ENCODE results near the gene SIX5. TPM values are rescaled to one million over a fixed set of nuclear protein-coding genes. Genes with fewer than 3 reads are reported as not detected.

SIX5 gene
- total RNA-seq, 1 experiment from 2014 or later, result 9.3 TPM

- Histone ChIP-seq H3K4me2 (ENCODE audit: low read length) (no peak overlapping the region), H3K4me1 (ENCODE audit: insufficient read depth, low read length) (peaks cover 9% of the 10 kb centered on the region; the same call in 1 of the 2 replicates), H3K36me3 (ENCODE audit: low read depth, low read length) (no peaks in the 10 kb centered on the region), H2AFZ (ENCODE audit: low read length) (no peak overlapping the region), H3K9ac (ENCODE audit: low read length) (no peak overlapping the region), H3K4me3 (ENCODE audit: low read length) (no peak overlapping the region), H3K79me2 (ENCODE audit: low read length) (no peaks in the 10 kb centered on the region), H3K9me3 (ENCODE audit: low read length) (no peaks in the 10 kb centered on the region), H4K20me1 (ENCODE audit: low read length) (no peaks in the 10 kb centered on the region), H3K9me2 (replicated peaks; ENCODE audit: low read length) (no peaks in the 10 kb centered on the region), H3K27ac (ENCODE audit: low read length) (no peak overlapping the region), H3K27me3 (ENCODE audit: low read length) (no peaks in the 10 kb centered on the region), H3F3A (ENCODE audit: low read length, unreplicated experiment) (no peaks in the 10 kb centered on the region)
- TF ChIP-seq EZH2phosphoT487 (IDR thresholded peaks at IDR 0.05; ENCODE audit: borderline replicate concordance, low read length) (no peak), EZH2 (IDR thresholded peaks at IDR 0.05; ENCODE audit: low read length, unreplicated experiment) (no peak)
- TF ChIP-seq, protein P1, sequence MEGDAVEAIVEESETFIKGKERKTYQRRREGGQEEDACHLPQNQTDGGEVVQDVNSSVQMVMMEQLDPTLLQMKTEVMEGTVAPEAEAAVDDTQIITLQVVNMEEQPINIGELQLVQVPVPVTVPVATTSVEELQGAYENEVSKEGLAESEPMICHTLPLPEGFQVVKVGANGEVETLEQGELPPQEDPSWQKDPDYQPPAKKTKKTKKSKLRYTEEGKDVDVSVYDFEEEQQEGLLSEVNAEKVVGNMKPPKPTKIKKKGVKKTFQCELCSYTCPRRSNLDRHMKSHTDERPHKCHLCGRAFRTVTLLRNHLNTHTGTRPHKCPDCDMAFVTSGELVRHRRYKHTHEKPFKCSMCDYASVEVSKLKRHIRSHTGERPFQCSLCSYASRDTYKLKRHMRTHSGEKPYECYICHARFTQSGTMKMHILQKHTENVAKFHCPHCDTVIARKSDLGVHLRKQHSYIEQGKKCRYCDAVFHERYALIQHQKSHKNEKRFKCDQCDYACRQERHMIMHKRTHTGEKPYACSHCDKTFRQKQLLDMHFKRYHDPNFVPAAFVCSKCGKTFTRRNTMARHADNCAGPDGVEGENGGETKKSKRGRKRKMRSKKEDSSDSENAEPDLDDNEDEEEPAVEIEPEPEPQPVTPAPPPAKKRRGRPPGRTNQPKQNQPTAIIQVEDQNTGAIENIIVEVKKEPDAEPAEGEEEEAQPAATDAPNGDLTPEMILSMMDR (conservative IDR thresholded peaks at IDR 0.05; ENCODE audit: low read depth, low read length), result no peak
- no peak for ATAC-seq
- ChIA-PET POLR2A (ENCODE audit: unreplicated experiment) (no interaction called here), CTCF (no interaction called here)
- no TSS peak for BruUV-seq (replicated peaks)
- intact Hi-C loops (cut with micrococcal nuclease), result no loop called here
- DNase-seq, result no peak
Measured at GRCh38 chr19:45762870-45763631, 6.0 kb downstream of the SIX5 start.

GRCh38 chr19:45761714-45762113 is 7.3 kb downstream of the SIX5 start:
- ChIA-PET POLR2A (ENCODE audit: unreplicated experiment) (no interaction called here), CTCF (no interaction called here)
- ATAC-seq, result no peak
- Histone ChIP-seq H3K4me3 (ENCODE audit: low read length) (no peak overlapping the region), H3K9ac (ENCODE audit: low read length) (no peak overlapping the region), H2AFZ (ENCODE audit: low read length) (no peak overlapping the region), H3K9me3 (ENCODE audit: low read length) (no peaks in the 10 kb centered on the region), H3K27ac (ENCODE audit: low read length) (no peak overlapping the region), H4K20me1 (ENCODE audit: low read length) (no peaks in the 10 kb centered on the region), H3K4me1 (ENCODE audit: insufficient read depth, low read length) (peaks cover 5% of the 10 kb centered on the region; the same call in 1 of the 2 replicates), H3F3A (ENCODE audit: low read length, unreplicated experiment) (no peaks in the 10 kb centered on the region), H3K4me2 (ENCODE audit: low read length) (no peak overlapping the region), H3K9me2 (replicated peaks; ENCODE audit: low read length) (no peaks in the 10 kb centered on the region), H3K79me2 (ENCODE audit: low read length) (no peaks in the 10 kb centered on the region), H3K36me3 (ENCODE audit: low read depth, low read length) (no peaks in the 10 kb centered on the region), H3K27me3 (ENCODE audit: low read length) (no peaks in the 10 kb centered on the region)
- DNase-seq, result no peak
- BruUV-seq (replicated peaks), result no TSS peak
- intact Hi-C loops (cut with micrococcal nuclease), result no loop called here
- no peak for TF ChIP-seq EZH2phosphoT487 (IDR thresholded peaks at IDR 0.05; ENCODE audit: borderline replicate concordance, low read length)
- TF ChIP-seq, protein P1 (conservative IDR thresholded peaks at IDR 0.05; ENCODE audit: low read depth, low read length), result no peak

DNA sequence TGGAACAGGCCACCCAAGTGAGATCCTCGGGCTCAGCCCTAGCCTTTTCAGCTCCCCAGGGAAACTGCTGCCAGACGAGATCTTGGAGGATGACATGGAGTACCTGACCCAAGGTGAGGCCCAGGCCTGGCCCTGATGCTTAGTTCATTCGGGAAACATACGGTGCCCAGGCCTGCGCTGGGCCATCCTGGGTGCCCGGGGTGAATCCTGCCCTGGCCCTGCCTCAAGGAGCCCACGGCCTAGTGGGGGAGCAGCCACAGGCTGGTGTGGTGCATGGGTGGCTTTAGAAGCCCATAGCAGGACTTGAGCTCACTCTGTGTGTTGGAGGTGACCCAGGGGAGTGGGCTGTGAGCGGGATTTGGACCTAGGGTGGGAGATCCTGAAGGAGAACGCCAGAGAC is 10.1 kb downstream of the SIX5 start:
- intact Hi-C loops (cut with micrococcal nuclease), result no loop called here
- H4K20me1 ChIP-seq (ENCODE audit: low read length), result no peaks in the 10 kb centered on the region
- DNase-seq (no peak), ATAC-seq (no peak)
- H3K4me2 ChIP-seq (ENCODE audit: low read length), result no peak overlapping the region
- H3K79me2 ChIP-seq (ENCODE audit: low read length), result no peaks in the 10 kb centered on the region
- H3K9me3 ChIP-seq (ENCODE audit: low read length), result no peaks in the 10 kb centered on the region
- H3K9ac ChIP-seq (ENCODE audit: low read length), result no peak overlapping the region
- BruUV-seq (replicated peaks), result no TSS peak
- no peaks in the 10 kb centered on the region for H3K9me2 ChIP-seq (replicated peaks; ENCODE audit: low read length)
- no peaks in the 10 kb centered on the region for H3K36me3 ChIP-seq (ENCODE audit: low read depth, low read length)
- no peak overlapping the region for H3K27ac ChIP-seq (ENCODE audit: low read length)
- H3F3A ChIP-seq (ENCODE audit: low read length, unreplicated experiment), result no peaks in the 10 kb centered on the region
- CTCF ChIA-PET, result no interaction called here
- TF ChIP-seq, protein P1 (conservative IDR thresholded peaks at IDR 0.05; ENCODE audit: low read depth, low read length), result no peak
- no peak for TF ChIP-seq EZH2phosphoT487 (IDR thresholded peaks at IDR 0.05; ENCODE audit: borderline replicate concordance, low read length)
- TF ChIP-seq EZH2 (IDR thresholded peaks at IDR 0.05; ENCODE audit: low read length, unreplicated experiment), result no peak
- H3K4me1 ChIP-seq (ENCODE audit: insufficient read depth, low read length), result no peaks in the 10 kb centered on the region
- H2AFZ ChIP-seq (ENCODE audit: low read length), result no peak overlapping the region
- POLR2A ChIA-PET (ENCODE audit: unreplicated experiment), result no interaction called here
- no peak overlapping the region for H3K4me3 ChIP-seq (ENCODE audit: low read length)
- H3K27me3 ChIP-seq (ENCODE audit: low read length), result no peaks in the 10 kb centered on the region
